Type B pancreatic cell (in vitro differentiated cells): ENCODE measurements around the gene ADIPOQ. TPM values are rescaled to one million over a fixed set of nuclear protein-coding genes. Genes with fewer than 3 reads are reported as not detected.
"Not testable (repeated sequence)": the region's sequence is repeated elsewhere in the genome, so short reads cannot be mapped to it uniquely, and the experiment has no call there.

Source experiments
- DNase-seq: peaks from one replicate; pipeline ENCODE4 v3.0.0; 2021; ENCODE audit warnings: mixed read lengths; ENCODE audit not compliant: unreplicated experiment; ENCODE audit errors: extremely low spot score
- H3K27ac Mint-ChIP-seq: 2 replicates; pipeline ENCODE4 v1.8.0; 2021; ENCODE audit warnings: mild to moderate bottlenecking, mixed read lengths
- H3K27me3 Mint-ChIP-seq: 2 replicates; pipeline ENCODE4 v1.8.0; 2021; ENCODE audit warnings: mixed read lengths
- H3K36me3 Mint-ChIP-seq: 2 replicates; pipeline ENCODE4 v1.8.0; 2021; ENCODE audit warnings: mixed read lengths
- H3K4me1 Mint-ChIP-seq: one replicate; pipeline ENCODE4 v1.8.0; 2021; ENCODE audit warnings: mixed read lengths; ENCODE audit not compliant: unreplicated experiment
- H3K4me3 Mint-ChIP-seq: 2 replicates; pipeline ENCODE4 v1.8.0; 2021; ENCODE audit warnings: mild to moderate bottlenecking, mixed read lengths
- H3K9me3 Mint-ChIP-seq: 2 replicates; pipeline ENCODE4 v1.8.0; 2021; ENCODE audit warnings: mixed read lengths
- CTCF ChIP-seq: fragments of 200-600 bp; sonication (generic); conservative IDR thresholded peaks from 2 replicates; pipeline ENCODE4 v1.5.0; 2021; ENCODE audit warnings: antibody characterized with exemption, mild to moderate bottlenecking
- total RNA-seq: library from RNA; stranded (reverse); gene quantifications from 2 replicates; pipeline ENCODE4 v1.2.1, GENCODE V29; 2021; ENCODE audit warnings: low replicate concordance

Gene ADIPOQ
- total RNA-seq, 1 donor from 2014 or later = not detected

DNA sequence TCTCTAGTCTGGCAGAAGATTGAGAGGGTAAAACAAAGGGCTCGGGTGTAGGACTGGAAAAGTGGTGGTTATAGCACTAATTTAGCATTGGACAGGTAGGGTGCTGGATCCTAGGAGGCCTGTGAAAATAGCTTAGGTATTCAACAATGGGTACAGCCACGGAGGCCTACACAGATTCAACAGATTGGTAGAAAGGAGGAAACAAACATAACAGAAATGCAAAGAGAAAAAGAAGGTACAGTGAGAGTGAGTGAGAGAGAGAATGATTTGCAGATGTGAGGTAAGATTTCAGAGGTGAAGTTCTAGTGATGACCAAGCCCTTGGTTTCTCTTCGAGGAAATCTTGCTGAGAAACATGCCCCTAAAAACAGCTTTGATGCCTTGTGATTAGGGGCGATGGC is 37.9 kb downstream of the ADIPOQ start:
- no peak for TF ChIP-seq CTCF
- DNase-seq = no peak
- Mint-ChIP-seq H3K4me3 (no peak overlapping the region), H3K4me1 (no peaks in the 10 kb centered on the region), H3K27ac (no peak overlapping the region), H3K36me3 (no peaks in the 10 kb centered on the region), H3K27me3 (peaks cover 4% of the 10 kb centered on the region), H3K9me3 (peaks cover 7% of the 10 kb centered on the region)

DNA sequence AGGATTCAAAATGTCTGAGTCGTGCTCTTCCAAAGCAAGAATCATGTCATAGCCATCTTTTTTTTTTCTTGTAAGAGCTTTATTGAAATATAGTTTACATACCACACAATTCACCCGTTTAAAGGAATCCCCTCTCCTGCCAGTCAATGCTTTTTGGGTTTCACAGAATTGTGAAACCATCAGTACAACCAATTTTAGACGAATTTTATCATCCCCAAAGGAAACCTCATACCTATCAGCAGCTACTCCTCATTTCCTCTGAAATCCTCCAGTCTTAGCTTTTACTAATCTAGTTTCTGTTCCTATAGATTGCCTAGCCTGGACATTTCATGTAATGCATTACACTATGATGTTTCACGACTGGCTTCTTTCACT is 39.6 kb downstream of the ADIPOQ start:
- DNase-seq = no peak
- Mint-ChIP-seq H3K36me3 (no peaks in the 10 kb centered on the region), H3K27me3 (peaks cover 4% of the 10 kb centered on the region), H3K4me3 (no peak overlapping the region), H3K9me3 (peaks cover under 1% of the 10 kb centered on the region), H3K4me1 (peaks cover 9% of the 10 kb centered on the region), H3K27ac (no peak overlapping the region)
- no peak for TF ChIP-seq CTCF

DNA sequence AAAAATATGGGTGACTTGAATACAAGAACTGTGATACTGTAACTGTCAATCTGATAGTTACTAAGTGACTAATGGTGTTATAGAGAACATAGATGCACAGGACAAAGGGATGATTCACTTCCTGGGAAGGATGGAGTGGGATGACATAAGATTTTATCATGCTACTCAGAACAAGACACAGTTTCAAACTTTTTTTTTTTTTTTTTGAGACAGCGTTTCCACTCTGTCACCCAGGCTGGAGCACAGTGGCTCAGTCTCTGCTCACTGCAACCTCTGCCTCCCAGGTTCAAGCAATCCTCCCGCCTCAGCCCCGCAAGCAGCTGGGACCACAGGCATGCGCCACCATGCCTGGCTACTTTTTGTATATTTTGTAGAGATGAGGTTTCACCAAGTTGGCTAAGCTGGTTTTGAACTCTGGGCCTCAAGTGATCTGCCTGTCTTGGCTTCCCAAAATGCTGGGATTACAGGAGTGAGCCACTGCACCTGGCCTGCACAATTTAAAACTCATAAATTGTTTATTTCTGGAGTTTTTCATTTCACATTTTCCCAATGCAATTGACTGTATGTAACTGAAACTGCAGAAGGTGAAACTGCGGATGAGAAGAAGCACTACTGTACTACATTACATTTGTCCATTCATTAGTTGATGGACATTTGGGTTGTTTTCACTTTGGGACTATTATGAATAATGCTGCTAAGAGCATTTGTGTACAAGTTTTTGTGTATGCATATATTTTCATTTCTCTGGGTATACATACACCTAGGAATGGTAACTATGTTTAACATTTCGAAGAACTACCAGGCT is 40.6 kb downstream of the ADIPOQ start:
- H3K4me1 Mint-ChIP-seq = peaks cover 13% of the 10 kb centered on the region
- H3K36me3 Mint-ChIP-seq = no peaks in the 10 kb centered on the region
- DNase-seq = no peak
- H3K4me3 Mint-ChIP-seq = no peak overlapping the region
- no peak for TF ChIP-seq CTCF
- peaks cover 4% of the 10 kb centered on the region for H3K27me3 Mint-ChIP-seq
- H3K9me3 Mint-ChIP-seq = no peaks in the 10 kb centered on the region
- H3K27ac Mint-ChIP-seq = no peak overlapping the region

GRCh38 chr3:186883686-186884058 is 41.2 kb downstream of the ADIPOQ start:
- no peaks in the 10 kb centered on the region for H3K9me3 Mint-ChIP-seq
- H3K27ac Mint-ChIP-seq = no peak overlapping the region
- peaks cover 4% of the 10 kb centered on the region for H3K27me3 Mint-ChIP-seq
- DNase-seq = no peak
- H3K4me1 Mint-ChIP-seq = peaks cover 17% of the 10 kb centered on the region
- no peak for TF ChIP-seq CTCF
- no peak overlapping the region for H3K4me3 Mint-ChIP-seq
- H3K36me3 Mint-ChIP-seq = no peaks in the 10 kb centered on the region

DNA sequence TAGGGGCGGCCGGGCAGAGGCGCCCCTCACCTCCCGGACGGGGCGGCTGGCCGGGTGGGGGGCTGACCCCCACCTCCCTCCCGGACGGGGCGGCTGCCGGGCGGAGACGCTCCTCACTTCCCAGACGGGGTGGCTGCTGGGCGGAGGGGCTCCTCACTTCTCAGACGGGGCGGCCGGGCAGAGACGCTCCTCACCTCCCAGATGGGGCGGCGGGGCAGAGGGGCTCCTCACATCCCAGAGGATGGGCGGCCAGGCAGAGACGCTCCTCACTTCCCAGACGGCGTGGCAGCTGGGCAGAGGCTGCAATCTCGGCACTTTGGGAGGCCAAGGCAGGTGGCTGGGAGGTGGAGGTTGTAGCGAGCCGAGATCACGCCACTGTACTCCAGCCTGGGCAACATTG is 42.4 kb downstream of the ADIPOQ start:
- H3K36me3 Mint-ChIP-seq, H3K27ac Mint-ChIP-seq, H3K9me3 Mint-ChIP-seq, H3K4me3 Mint-ChIP-seq, DNase-seq, H3K27me3 Mint-ChIP-seq: not testable (repeated sequence)
- peaks cover 25% of the 10 kb centered on the region for H3K4me1 Mint-ChIP-seq

- H3K4me3 Mint-ChIP-seq = no peak overlapping the region
- no peak for TF ChIP-seq CTCF
- peaks cover 25% of the 10 kb centered on the region for H3K4me1 Mint-ChIP-seq
- H3K27me3 Mint-ChIP-seq = peaks cover 4% of the 10 kb centered on the region
- H3K9me3 Mint-ChIP-seq = no peaks in the 10 kb centered on the region
- H3K36me3 Mint-ChIP-seq = no peaks in the 10 kb centered on the region
- DNase-seq = no peak
- no peak overlapping the region for H3K27ac Mint-ChIP-seq
These were observed 43.9 kb downstream of the ADIPOQ start for GRCh38 chr3:186886202-186886981.

DNA sequence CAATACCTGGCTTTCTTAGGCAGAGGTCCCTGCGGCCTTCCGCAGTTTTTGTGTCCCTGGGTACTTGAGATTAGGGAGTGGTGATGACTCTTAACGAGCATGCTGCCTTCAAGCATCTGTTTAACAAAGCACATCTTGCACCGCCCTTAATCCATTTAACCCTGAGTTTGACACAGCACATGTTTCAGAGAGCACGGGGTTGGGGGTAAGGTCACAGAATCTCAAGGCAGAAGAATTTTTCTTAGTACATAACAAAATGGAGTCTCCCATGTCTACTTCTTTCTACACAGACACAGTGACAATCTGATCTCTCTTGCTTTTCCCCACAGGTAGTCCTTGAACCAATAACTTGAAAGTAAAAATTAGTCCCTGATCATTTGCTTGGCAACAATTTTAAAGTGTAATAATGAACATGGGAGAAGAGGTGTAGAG is 45.0 kb downstream of the ADIPOQ start:
- not testable (repeated sequence) for H3K9me3 Mint-ChIP-seq, H3K27me3 Mint-ChIP-seq, H3K27ac Mint-ChIP-seq, DNase-seq, H3K4me3 Mint-ChIP-seq, H3K36me3 Mint-ChIP-seq
- H3K4me1 Mint-ChIP-seq = peaks cover 25% of the 10 kb centered on the region
